Measurements from ENCODE around the gene E2F1. TPM values are rescaled to one million over a fixed set of nuclear protein-coding genes. Genes with fewer than 3 reads are reported as not detected.
A peak's percentile ranks its signal among the peaks of the same experiment; 100 is the strongest.
"Not testable (repeated sequence)": the region's sequence is repeated elsewhere in the genome, so short reads cannot be mapped to it uniquely, and the experiment has no call there.

The E2F1 gene
- total and polyA plus RNA-seq, 8 donors, result 2.3 to 24.9 (median 4.6) TPM

GRCh38 chr20:33647603-33648395 is 38.4 kb downstream of the E2F1 start:
- Histone ChIP-seq H3K27me3 (no peaks in the 10 kb centered on the region), H3K36me3 (peaks cover 13 to 34% (median 33%) of the 10 kb centered on the region in 4 donors), H3K27ac (peak overlapping the region; percentile 68 to 78 (median 74)), H3K9me3 (no peaks in the 10 kb centered on the region), H3K4me1 (peaks cover 39 to 55% (median 49%) of the 10 kb centered on the region in 4 donors), H3K4me3 (peak overlapping the region in 1 of 4 donors; percentile 4)
- DNase-seq, result peak; percentile 7 to 59
- WGBS, 5 donors, result 36 to 65% (median 48%) methylated on average over 11 of the region's 11 CpGs
- intact Hi-C loops (cut with DNase I; ENCODE audit: low total_unique reads), result no loop called here
- TF ChIP-seq CTCF (IDR thresholded peaks at IDR 0.05), result peak in 1 of 7 experiments; percentile 4
- TF ChIP-seq EP300 (IDR thresholded peaks at IDR 0.05), result no peak
- TF ChIP-seq POLR2A (IDR thresholded peaks at IDR 0.05), result no peak
- TF ChIP-seq POLR2AphosphoS5 (IDR thresholded peaks at IDR 0.05), result peak in 2 of 3 donors; percentile 19 to 35

- Histone ChIP-seq H3K4me1 (peaks cover 37 to 49% (median 45%) of the 10 kb centered on the region in 4 donors), H3K27ac (peak overlapping the region; percentile 68 to 78 (median 74)), H3K4me3 (peak overlapping the region in 1 of 4 donors; percentile 4), H3K36me3 (peaks cover 13 to 42% (median 40%) of the 10 kb centered on the region in 4 donors)
- H3K9me3 ChIP-seq; intact Hi-C loops (cut with DNase I; ENCODE audit: low total_unique reads); DNase-seq; H3K27me3 ChIP-seq: not testable (repeated sequence)
- 39 to 50% (median 49%) methylated on average over 14 of the region's 14 CpGs for WGBS, 5 donors
Measured at GRCh38 chr20:33646959-33647602, 39.1 kb downstream of the E2F1 start.

- Histone ChIP-seq H3K4me1 (peaks cover 31 to 40% (median 39%) of the 10 kb centered on the region in 4 donors), H3K4me3 (no peak overlapping the region), H3K36me3 (peaks cover 13 to 50% (median 48%) of the 10 kb centered on the region in 4 donors), H3K27me3 (no peaks in the 10 kb centered on the region), H3K27ac (peak overlapping the region in 2 of 5 donors; percentile 11 to 78), H3K9me3 (no peaks in the 10 kb centered on the region)
- intact Hi-C loops (cut with DNase I; ENCODE audit: low total_unique reads), result no loop called here
- no peak for TF ChIP-seq POLR2A (IDR thresholded peaks at IDR 0.05)
- WGBS, 5 donors, result 84 to 94% (median 87%) methylated on average over 5 of the region's 5 CpGs
- no peak for DNase-seq
Measured at GRCh38 chr20:33646191-33646590, 40.0 kb downstream of the E2F1 start.

- no peak overlapping the region for H3K4me3 ChIP-seq
- no peaks in the 10 kb centered on the region for H3K27me3 ChIP-seq
- 85 to 98% (median 91%) methylated on average over 2 of the region's 2 CpGs for WGBS, 5 donors
- H3K9me3 ChIP-seq, result no peaks in the 10 kb centered on the region
- DNase-seq, result no peak
- peaks cover 27 to 38% (median 36%) of the 10 kb centered on the region in 4 donors for H3K4me1 ChIP-seq
- H3K36me3 ChIP-seq, result peaks cover 18 to 58% (median 56%) of the 10 kb centered on the region in 4 donors
- intact Hi-C loops (cut with DNase I; ENCODE audit: low total_unique reads), result no loop called here
- no peak for TF ChIP-seq EP300 (IDR thresholded peaks at IDR 0.05)
- TF ChIP-seq POLR2AphosphoS5 (IDR thresholded peaks at IDR 0.05), result no peak
- no peak for TF ChIP-seq POLR2A (IDR thresholded peaks at IDR 0.05)
- no peak for TF ChIP-seq CTCF (IDR thresholded peaks at IDR 0.05)
- H3K27ac ChIP-seq, result no peak overlapping the region
Measured at GRCh38 chr20:33645396-33645795, 40.8 kb downstream of the E2F1 start.

- no peak for DNase-seq
- peaks cover 27 to 37% (median 36%) of the 10 kb centered on the region in 4 donors for H3K4me1 ChIP-seq
- H3K27me3 ChIP-seq, result no peaks in the 10 kb centered on the region
- no peak overlapping the region for H3K4me3 ChIP-seq
- peaks cover 22 to 62% (median 60%) of the 10 kb centered on the region in 4 donors for H3K36me3 ChIP-seq
- intact Hi-C loops (cut with DNase I; ENCODE audit: low total_unique reads), result no loop called here
- H3K27ac ChIP-seq, result no peak overlapping the region
- no peaks in the 10 kb centered on the region for H3K9me3 ChIP-seq
- 67 to 82% (median 75%) methylated on average over 4 of the region's 4 CpGs for WGBS, 5 donors
- TF ChIP-seq CTCF (IDR thresholded peaks at IDR 0.05) (no peak), POLR2A (IDR thresholded peaks at IDR 0.05) (no peak), EP300 (IDR thresholded peaks at IDR 0.05) (no peak), POLR2AphosphoS5 (IDR thresholded peaks at IDR 0.05) (no peak)
Measured at GRCh38 chr20:33645072-33645358, 41.2 kb downstream of the E2F1 start.

All from stomach (tissue), 9 donors.